ENCODE data around the gene CHRDL2.

Gene CHRDL2

DNA sequence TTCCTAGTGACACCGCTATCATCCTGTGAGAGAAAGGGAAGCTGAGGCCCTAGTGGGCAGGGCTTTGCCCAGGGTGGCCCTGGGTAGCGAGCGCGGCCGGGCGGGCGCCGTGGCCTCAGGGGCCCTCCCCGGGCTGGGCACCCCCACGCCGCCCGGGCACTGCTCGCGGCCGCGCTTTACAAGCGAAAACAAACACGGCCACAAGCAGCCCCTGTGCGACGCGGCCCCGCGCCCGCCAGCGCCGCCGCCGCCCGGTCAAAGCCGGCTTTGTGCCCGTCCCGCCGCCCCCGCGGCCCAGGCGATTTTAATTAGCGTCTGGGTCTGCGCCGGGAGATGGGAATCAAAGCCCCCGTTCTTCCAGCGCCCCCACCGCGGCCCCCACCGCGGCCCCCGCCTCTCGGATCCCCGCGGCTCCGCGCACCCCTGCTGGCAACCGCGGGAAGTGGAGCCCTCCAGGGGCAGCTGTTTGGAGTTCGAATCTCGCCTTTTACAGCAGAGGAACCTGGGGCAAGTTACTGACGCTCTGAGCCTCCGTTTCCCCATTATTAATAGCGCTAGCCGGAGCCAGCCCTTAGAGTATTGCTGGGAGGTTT lies 47.9 kb downstream of the CHRDL2 start:
- no peak for DNase-seq

DNA sequence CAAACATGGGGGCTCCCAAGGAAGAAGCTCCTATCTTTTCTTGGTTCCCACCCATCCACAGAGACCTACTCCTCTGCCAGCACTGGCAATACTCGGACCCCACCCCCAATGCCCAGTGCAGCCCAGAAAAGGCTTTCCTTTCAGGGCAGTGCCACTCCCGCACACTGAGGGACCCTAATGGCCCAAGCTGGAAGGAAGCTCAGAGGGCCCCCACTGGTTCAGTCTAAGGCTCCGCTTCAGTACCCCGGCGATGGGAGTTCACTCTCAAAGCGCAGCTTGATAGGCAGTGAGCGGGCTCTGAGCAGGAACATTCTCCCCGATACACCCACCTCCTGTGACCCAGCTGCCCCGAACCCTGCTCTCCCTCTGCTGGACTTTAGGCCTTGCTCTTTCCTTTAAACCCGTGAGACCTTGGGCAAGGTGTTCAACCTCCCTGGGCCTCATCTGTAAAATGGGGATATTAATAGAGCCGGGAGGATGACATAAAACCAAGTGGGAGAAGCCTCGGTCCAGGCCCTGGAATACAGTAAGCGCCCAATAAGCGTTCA lies 48.4 kb downstream of the CHRDL2 start:
- DNase-seq = no peak

DNA sequence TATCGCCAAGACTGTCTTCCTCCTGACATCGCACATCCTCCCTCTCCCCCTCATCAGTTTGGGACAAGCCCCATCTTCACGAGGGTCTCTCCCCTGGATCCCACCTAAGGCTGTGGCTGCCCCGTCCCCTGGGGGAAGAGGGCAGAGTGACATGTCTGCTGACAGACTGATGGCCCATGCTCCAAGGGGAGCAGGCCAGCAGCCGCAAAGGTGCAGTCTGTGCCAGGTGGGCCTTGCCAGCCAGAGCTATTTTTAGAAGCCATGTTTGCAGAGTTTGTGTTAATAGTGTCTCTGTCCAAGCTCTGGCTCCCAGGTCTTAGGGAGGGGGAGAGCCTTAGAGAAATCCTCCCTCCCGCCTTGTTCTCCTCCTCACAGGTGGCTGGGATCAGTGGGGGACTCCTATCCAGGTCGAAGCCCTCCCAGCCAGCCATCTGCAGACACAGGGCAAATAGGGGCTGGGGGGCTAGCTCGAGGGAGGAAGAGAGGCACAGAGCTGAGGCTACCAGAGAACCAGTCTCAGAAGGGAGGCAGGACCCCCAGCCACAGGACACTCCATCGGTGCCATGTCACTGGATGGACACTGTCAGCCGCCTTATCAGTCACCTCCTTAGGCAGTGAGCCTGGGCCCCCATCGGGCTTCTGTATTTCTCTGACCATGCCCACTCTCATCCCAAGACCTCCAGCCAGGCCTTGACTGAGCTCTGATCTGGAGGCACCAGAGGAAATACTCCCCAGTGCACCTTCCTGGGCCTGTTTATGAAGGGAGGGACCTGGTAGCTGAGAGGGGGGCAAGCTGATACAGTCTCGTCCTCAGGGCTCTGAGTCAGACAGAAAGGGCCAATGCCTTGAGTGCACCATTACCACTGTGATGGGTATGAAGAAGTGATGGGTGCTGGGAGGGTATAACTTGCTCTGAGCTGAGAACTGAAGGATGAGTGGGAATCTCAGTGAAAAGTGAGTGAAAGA lies 49.3 kb downstream of the CHRDL2 start:
- peak; percentile 75 for DNase-seq

DNA sequence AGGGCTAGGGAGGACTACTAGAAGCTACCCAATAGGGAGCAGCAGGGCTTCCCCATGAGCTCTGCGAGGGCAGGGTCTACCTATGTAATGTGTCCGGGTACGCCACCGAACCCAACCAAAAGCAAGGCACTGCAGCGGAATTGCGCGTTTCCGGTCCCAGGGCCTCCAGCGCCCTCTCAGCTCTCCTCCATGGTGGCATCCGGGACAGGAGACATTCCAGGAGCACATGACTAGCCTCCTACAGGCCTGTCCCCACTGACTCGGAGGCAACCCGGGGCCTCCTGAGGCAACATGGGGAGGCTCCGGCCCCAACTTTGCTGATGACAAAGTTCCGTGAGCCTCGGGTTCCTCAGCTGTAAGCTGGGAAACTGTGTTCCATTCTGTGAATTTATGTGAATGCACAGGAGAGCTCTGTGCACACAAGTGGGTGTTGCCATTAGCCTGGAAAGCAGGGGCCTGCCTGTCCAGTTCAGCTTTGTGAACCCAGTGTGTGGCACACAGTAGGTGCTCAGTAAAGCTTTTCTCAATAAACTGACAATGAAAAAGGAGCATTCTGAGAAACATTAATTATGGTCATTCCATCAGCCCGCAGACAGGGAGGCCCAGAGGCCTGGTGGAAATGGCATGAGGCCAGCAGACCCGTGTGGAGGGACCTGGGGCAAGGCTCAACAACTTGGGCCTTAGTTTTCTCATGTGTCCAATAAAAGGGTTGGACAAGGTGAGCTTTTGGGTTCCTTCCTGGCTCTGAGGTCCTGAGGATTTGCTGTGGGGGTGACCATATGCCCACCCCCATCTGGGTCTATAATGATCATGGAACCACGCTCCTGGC lies 50.3 kb downstream of the CHRDL2 start:
- DNase-seq = no peak

DNA sequence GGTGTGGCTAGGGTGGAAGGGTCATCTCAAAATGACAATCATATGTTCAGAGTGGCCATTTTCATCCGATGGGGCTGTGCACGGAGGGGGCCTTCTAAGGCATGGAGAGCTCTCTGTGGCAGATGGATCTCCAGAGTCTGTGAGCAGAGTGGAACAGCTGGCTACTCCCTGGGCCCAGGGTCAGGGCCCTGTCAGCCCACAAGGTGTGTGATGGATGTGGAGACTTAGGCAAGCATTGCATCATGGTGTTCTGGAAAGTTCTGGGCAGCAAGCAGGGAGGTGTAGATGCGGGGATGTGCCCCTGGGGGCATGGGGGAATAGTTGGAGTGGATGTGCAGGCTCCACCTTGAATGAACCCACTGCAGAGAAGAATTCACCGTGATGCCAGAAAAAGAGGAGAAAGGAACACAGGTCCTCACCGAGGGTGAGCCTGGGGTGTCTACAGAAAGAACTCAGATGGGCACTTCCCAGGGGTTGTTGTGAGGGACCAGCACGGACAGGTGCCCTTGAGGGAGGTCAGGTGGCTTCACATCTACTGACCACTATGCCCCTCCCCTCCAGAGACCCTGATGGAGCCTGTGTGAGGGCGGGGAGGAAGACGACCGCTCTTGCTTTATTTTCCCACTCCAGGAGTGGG lies 51.1 kb downstream of the CHRDL2 start:
- no peak for DNase-seq

DNA sequence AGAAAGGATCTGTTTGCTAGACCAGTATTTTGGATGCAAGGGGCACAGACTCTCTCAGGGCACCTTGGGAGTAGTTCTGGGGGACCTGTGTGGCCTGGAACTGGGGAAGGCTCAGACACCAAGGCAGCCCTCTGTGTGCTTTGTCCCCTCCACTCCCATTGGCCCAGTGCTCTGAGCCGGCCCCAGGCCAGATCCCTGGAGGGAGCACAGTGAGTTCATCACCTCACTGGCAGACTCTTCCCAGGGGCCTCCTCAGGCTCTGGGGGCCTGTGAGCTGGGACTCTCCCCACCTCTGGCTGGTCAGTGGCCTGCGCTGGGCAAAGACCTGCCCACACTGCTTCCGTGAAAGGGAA lies 51.7 kb downstream of the CHRDL2 start:
- DNase-seq = no peak

DNA sequence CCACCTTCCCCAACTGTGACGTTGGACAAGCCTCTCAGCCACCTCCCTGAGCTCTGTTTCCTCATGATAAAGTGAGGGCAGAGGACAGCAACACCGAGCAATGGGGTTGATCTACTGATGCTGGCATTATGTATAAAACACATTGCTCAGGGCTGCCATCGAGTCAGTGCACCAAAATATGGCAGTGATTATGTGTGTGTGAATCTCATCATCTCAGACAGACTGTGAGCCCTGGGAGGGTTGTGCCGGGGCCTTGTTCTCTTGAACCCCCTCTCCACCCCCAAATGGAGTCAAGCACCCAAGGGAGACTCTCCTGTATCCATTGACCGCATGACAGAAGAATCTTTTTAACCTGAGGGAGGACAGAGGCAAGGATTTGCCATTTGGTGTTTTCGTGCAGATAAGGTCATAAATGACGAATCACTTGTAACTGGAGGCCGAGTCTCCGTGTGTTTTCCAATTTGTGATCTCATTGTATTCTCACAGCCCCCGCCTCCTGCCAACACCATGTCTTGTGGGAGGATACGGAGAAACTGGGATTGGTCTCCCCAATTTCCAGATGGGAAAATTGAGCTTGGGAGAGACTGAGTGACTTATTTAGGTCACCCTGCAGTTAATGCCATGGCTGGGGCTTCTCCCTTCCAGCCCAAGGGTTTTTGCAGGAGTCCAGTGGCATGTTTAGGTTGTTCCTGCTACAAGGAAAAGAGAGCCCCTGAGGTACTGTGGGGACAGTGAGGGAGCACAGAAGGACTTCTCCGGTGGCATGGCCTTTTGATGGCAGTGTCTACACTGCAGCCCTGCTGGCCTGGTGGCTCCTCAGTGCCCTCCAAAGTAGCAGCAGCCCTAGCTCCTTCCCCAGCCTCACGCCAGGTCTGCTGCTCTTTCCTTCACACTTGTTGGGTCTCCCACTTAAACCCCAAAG lies 52.4 kb downstream of the CHRDL2 start:
- DNase-seq = no peak

DNA sequence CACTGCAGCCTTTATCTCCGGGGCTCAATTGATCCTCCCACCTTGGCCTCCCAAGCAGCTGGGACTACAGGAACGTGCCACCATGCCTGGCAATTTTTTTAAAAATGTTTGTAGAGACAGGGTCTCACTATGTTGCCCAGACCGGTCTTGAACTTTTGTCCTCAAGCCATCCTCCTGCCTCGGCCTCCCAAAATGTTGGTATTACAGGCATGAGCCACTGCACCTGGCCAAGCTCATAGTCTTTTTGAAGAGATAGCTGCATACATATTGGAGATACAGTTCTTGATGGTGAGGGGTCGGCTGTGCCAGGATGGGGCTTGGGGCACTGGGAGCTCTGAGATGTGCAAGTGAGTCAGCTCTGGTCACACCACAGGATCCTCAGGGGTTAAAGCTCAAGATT lies 53.2 kb downstream of the CHRDL2 start:
- DNase-seq = no peak

DNA sequence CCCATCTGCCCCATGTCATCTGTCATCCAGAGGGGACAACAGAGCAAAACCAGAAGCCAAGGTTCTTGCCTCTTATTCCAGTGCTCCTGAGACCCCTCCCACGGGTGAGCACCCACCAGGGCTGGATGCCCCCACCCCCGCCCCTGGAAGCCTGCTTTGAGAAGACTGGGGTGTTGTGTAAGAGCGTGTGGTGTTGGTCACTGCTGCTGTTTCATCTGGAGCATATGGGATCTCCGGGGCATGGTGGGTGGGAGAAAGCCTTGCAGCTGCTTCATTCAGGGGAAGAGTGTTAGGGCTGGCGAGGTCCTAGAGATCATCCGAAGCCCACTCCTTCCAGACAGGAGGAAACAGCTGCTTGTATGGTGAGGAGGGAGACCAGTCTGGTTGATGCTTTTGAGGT lies 54.1 kb downstream of the CHRDL2 start:
- DNase-seq = no peak

DNA sequence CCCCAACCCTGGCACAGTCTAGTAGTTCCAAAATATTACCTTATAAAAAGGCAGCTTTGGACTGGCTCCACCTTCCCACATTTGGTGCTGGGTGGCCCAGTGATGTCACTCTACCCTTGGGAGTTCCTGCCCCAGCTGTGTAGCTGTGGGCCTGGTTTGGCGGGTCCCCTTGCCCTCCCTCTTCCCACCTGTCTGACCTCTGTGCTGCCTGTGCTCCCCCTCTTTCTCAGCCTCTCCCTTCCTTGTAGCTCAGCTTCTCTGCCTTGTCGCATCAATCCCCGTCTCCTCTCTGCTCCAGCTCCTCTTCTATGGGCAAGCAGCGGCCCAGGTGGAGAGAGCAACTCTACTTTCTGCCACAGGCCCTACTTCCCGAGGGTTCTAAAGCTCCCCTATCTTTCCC lies 54.6 kb downstream of the CHRDL2 start:
- DNase-seq = no peak

DNA sequence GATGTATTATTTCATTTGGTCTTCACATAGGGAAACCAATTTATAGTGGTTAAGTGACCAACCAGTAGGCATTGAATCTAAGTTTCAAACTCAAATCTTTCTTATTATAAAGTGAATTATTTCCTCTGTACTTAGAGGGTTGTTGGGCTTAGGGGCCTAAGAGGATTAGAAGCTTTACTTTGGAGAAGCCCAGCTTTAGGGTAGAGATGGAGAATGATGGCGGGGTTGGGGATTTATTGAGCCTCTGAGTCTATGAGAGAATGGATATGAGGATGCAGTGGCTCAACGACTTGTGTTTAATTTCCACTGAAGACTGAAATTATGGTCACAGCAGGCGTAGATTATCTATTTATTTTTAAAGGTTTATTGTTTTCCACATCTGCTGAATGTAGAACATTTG lies 55.5 kb downstream of the CHRDL2 start:
- DNase-seq = no peak

DNA sequence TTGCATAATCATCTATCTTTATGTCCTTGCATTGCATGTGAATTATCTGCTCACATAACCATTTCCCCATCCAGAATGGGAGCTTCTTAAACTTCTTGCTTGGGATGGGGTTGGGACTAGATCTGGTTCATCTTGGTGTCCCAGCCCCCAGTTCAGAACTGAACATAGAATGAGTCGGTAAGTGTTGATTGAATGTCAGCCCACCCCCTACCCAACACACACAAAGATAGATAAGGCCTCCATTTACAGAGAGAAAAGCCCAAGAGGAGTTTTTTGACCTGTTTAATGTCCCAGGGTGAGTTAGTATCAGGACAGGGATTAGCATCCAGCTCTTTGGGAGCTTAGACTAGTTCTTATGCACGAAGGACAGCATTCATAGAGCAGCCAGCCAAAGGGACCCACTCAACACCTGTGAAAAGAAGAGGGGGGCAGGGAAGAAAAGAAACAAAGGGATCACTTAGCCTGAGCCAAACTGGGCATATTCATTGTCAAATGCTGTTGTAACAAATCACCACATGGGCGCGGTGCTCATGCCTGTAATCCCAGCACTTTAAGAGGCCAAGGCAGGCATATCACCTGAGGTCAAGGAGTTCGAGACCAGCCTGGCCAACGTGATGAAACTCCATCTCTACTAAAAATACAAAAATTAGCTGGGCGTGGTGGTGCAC lies 57.4 kb downstream of the CHRDL2 start:
- DNase-seq = no peak

DNA sequence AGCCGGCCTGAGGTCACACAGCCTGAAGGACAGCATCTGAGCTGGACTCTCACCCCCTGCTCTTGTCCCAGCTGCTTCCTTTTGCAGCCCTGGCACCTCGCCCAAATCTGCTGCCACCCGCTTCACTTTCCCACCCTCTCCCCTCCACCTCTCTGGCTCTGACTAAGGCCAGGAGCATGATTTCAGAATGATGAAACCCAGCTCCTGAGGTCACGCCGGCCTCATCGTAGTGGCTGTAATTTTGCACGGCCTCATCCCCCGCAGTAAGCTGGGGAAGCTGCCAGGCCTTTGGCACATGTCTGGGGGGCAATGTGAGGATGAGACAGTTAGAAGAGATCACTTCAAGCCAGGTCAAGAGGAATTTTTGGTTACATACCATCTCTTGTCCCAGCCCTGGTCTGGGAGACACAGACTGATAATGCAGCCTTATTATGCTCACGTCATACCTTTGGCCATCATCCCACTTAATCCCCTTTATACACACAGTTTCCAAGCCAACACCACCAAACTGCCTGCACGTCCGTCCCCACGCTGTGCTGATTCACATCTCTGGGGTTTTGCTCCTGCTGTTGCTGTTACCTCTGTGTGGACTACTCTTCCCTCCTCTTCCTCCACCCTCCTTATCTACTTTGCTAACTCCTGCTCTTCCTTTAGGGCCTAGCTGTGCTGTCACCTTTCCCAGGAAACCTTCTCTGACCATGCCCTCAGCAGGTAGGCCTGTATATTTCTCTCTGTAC lies 58.1 kb downstream of the CHRDL2 start:
- DNase-seq = peak; percentile 64

DNA sequence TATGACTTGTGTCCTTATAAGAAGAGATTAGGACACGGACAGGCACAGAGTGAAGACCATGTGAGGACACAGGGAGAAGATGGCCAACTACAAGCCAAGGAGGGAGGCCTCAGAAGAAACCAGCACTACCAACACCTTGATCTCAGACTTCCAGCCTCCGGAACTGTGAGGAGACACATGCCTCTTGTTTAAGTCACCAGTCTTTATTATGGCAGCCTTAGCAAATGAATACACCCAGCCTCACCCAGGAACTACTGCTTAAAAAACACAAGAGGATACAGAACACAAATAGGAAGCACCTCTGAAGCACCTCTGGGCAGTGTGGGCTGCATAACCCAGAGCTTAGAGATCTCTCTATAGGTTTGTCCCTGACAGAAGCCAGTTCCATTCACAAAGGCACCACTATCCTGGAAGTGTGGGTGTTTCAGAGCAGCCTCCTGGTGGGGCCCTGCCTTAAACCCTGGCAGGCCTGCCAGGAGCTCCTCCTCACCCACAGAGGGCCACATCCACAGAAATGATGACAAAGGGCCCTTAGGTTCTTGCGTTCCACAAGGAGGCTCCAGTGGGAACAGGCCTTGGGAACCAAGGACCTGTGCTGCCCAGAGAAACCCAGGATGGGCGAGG lies 58.8 kb downstream of the CHRDL2 start:
- DNase-seq = no peak

DNA sequence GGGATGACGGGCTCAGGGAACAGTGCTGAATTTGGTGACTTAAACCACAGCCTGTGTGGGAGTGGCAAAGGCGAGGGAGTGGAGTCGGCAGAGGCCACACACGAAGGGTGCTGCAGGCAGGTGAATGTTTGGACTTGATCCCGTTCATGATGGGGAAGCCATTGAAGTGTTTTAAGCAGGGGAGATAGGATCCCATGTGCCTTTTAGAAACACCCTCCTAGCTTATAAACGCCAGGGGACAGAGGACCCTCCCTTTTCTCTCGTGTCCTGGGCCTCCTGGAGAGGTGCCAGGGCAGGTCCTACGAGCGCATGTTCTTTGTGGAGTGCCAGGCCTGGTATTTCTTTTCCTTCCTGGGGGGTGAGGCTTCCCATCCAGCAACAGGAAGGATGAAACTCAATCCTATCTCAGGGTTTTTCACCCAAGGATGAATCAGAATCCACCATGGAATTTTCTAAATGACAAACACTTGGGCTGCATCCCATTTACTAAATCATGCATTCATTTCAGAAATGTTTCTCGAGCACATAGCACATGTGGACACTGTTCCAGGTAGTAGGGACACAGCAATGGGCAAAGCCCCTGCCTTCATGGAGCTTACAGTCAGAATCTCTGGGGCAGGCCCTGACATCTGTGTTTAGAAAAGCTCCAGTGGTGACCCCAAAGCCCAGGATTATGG lies 59.6 kb downstream of the CHRDL2 start:
- peak; percentile 15 for DNase-seq

DNA sequence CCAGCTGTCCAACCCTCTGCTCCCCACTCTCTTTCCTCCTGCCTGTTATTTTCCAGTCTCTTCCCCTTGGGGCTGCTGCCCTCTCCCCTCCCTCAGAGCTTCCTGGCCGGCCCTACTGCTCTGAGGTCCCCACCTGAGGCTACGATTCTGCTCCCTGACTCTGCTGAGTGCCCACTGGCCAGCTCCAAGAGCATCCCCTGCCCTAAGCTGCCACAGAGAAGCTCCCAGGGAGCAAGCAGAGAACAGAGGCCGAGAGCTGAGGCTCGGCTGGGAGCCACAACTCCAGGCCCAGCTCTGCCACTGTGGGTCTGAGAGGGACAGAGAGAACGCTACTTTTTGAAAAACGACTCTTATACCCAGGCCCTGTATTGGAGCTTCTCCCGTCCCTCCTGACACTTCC lies 61.1 kb downstream of the CHRDL2 start:
- no peak for DNase-seq

DNA sequence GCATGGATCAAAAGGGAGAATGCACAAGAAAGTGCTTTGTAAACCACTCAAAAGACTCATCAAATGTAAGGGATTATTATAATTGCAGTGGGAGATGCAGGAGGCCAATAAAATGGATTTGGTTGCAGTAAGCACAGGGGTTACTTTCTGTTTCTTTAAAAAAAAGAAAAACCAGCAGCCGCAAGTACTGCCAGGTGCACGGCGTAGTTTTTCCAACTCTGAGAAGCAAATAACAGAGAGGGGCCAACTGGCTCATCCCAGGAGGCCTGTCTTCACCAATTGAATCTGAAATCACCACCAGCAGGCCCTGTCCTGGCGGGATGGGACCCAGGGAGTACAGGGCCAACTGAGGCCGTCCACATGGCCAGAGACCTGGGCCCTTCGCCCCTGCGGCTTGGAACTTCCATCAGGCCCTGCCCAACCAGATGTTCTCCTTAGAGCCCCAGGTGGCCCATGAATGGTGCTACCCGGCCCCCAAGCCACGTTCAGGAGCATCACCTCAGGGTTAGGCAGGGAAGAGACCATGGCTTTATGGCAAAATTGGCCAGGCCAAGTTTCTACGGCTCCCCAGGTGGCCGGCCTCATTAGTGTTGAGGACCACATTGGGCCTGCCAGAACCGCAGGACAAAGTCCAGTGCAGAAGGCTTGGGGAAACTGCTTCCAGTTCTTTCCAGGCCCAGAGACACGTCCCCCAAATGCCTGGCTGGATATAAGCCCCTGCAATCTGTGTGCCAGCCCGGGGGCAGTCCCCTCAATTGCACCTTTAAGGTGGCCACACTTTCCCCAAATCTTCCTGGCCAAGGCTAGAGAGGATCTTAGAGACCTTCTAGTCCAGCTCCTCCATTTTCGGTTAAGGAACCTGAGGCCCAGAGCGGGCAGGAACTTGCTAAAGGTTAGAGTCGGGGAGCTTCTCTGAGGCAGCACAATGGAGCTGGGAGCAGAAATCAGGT lies 61.7 kb downstream of the CHRDL2 start:
- no peak for DNase-seq

DNA sequence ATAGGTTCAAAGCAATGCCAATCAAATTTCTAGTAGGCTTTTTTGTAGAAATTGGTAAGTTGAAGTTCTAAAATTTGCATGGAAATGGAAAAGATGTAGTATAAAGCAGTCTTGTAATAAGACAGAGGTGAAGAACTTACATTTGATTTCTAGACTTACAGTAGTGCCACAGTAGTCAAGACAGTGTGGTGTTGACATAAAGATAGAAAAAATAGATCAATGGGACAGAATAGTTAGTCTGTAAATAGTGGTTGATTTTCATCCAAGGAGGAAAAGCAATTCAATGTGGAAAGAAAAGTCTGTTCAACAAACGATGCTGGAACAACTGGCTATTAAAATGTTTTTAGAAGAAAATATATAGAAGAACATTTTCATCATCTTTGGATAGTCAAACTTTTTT lies 67.9 kb downstream of the CHRDL2 start:
- DNase-seq = no peak
